Trophoblast cell (in vitro differentiated cells and primary cell): Measurements from ENCODE around the gene TTLL5.

Source experiments
- DNase-seq, 2 donors: peaks; one replicate each; pipeline ENCODE4 v3.0.0-alpha.2; 2016
- H2AFZ ChIP-seq: 2 replicates; pipeline ENCODE4 v1.6.1; 2013; ENCODE audit warnings: low read length, moderate library complexity, mild to moderate bottlenecking; ENCODE audit not compliant: insufficient read depth, poor library complexity
- H2AK5ac ChIP-seq: 2 replicates; pipeline ENCODE4 v1.6.1; 2013; ENCODE audit warnings: mild to moderate bottlenecking, low read length
- H2BK120ac ChIP-seq: 2 replicates; pipeline ENCODE4 v1.6.1; 2013; ENCODE audit warnings: low read length, mild to moderate bottlenecking, moderate library complexity; ENCODE audit not compliant: insufficient read depth, poor library complexity
- H2BK12ac ChIP-seq: 2 replicates; pipeline ENCODE4 v1.6.1; 2013; ENCODE audit warnings: mild to moderate bottlenecking, low read length, moderate library complexity
- H2BK5ac ChIP-seq: 2 replicates; pipeline ENCODE4 v1.6.1; 2013; ENCODE audit warnings: low read length, low read depth, moderate library complexity, mild to moderate bottlenecking; ENCODE audit not compliant: poor library complexity
- H3K14ac ChIP-seq: 2 replicates; pipeline ENCODE4 v1.6.1; 2013; ENCODE audit warnings: mild to moderate bottlenecking, low read length
- H3K18ac ChIP-seq: 2 replicates; pipeline ENCODE4 v1.6.1; 2013; ENCODE audit warnings: mild to moderate bottlenecking, low read length
- H3K23ac ChIP-seq: 2 replicates; pipeline ENCODE4 v1.6.1; 2013; ENCODE audit warnings: low read length
- H3K27ac ChIP-seq: 2 replicates; pipeline ENCODE4 v1.5.1; 2013; ENCODE audit warnings: low read depth, mild to moderate bottlenecking, inconsistent platforms, low read length, moderate library complexity
- H3K27me3 ChIP-seq: 2 replicates; pipeline ENCODE4 v1.6.1; 2013; ENCODE audit warnings: inconsistent platforms, mild to moderate bottlenecking, low read length, moderate library complexity; ENCODE audit not compliant: insufficient read depth
- H3K36me3 ChIP-seq, 2 experiments: 1 replicate in 1 of 2; 2 replicates in 1 of 2; pipeline ENCODE4 v1.6.1; 2013; ENCODE audit warnings: low read length in 2 of 2, mild to moderate bottlenecking in 2 of 2, moderate library complexity in 1 of 2; ENCODE audit not compliant: insufficient read depth in 2 of 2, control insufficient read depth in 1 of 2
- H3K4ac ChIP-seq: 2 replicates; pipeline ENCODE4 v1.6.1; 2013; ENCODE audit warnings: low read depth, mild to moderate bottlenecking, low read length, moderate library complexity
- H3K4me1 ChIP-seq, 2 experiments: 1 replicate in 1 of 2; 2 replicates in 1 of 2; pipeline ENCODE4 v1.6.1; 2013; ENCODE audit warnings: low read length in 2 of 2, mild to moderate bottlenecking in 2 of 2, moderate library complexity in 1 of 2; ENCODE audit not compliant: insufficient read depth in 2 of 2, control insufficient read depth in 1 of 2
- H3K4me2 ChIP-seq: 2 replicates; pipeline ENCODE4 v1.6.1; 2013; ENCODE audit warnings: inconsistent platforms, mild to moderate bottlenecking, low read length, moderate library complexity
- H3K4me3 ChIP-seq: 2 replicates; pipeline ENCODE4 v1.5.1; 2013; ENCODE audit warnings: mild to moderate bottlenecking, low read depth, low read length, inconsistent platforms
- H3K79me1 ChIP-seq: one replicate; pipeline ENCODE4 v1.6.1; 2013; ENCODE audit warnings: low read length
- H3K79me2 ChIP-seq: 2 replicates; pipeline ENCODE4 v1.6.1; 2013; ENCODE audit warnings: low read length, mild to moderate bottlenecking; ENCODE audit not compliant: control insufficient read depth, insufficient read depth, poor library complexity
- H3K9ac ChIP-seq: 2 replicates; pipeline ENCODE4 v1.6.1; 2013; ENCODE audit warnings: mild to moderate bottlenecking, low read length
- H3K9me3 ChIP-seq: 2 replicates; pipeline ENCODE4 v1.6.1; 2013; ENCODE audit warnings: low read depth, mild to moderate bottlenecking, control low read depth, inconsistent platforms, low read length; ENCODE audit not compliant: insufficient read depth
- H4K12ac ChIP-seq: 2 replicates; pipeline ENCODE4 v1.6.1; 2013; ENCODE audit warnings: low read depth, mild to moderate bottlenecking, low read length, moderate library complexity
- H4K8ac ChIP-seq: 2 replicates; pipeline ENCODE4 v1.6.1; 2013; ENCODE audit warnings: low read depth, mild to moderate bottlenecking, low read length, moderate library complexity
- H4K91ac ChIP-seq: one replicate; pipeline ENCODE4 v1.6.1; 2013; ENCODE audit warnings: low read depth, mild to moderate bottlenecking, low read length, moderate library complexity
- WGBS: extraction: QIAGEN DNeasy Blood & Tissue Kit; methylation state at CpG from one replicate; pipeline ENCODE4 v1.1.7; 2013; ENCODE audit warnings: missing lambda C conversion rate; ENCODE audit not compliant: insufficient read length, insufficient coverage; ENCODE audit errors: extremely low coverage; 5-methylcytosine and 5-hydroxymethylcytosine counted together

TTLL5 gene

DNA sequence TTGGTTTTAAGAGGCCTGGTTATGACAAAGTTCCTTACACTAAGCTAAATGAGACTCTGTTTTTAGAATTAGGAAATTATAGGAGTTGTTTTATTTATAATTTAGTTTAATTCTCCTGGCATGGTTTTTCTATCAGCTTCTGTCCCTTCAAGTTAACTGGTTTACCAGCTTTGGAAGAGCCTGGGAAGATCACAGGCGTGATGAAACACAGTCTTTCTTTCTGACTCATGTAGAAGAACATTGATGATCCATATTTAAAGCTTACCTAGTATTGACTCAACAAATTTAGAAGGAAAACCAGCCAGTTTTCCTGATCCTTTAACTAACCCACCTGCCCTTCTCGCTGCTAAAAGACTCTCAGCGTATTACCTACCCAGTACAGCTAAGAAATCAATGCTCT lies 165.6 kb downstream of the TTLL5 start:
- Histone ChIP-seq H3K79me1 (peaks cover 1% of the 10 kb centered on the region), H4K8ac (no peak overlapping the region), H3K9me3 (no peaks in the 10 kb centered on the region), H3K18ac (no peak overlapping the region), H2BK5ac (no peak overlapping the region), H3K79me2 (no peaks in the 10 kb centered on the region), H3K4me3 (no peak overlapping the region), H2AFZ (no peak overlapping the region), H3K27ac (no peak overlapping the region), H3K14ac (no peak overlapping the region), H2BK12ac (no peak overlapping the region), H3K4me2 (no peak overlapping the region), H3K36me3 (peaks cover 2 to 3% of the 10 kb centered on the region in 2 experiments), H4K91ac (no peak overlapping the region), H3K23ac (no peak overlapping the region), H2BK120ac (no peak overlapping the region), H3K4me1 (peaks cover 6% of the 10 kb centered on the region in 2 experiments), H3K4ac (no peak overlapping the region), H4K12ac (no peak overlapping the region), H3K27me3 (no peaks in the 10 kb centered on the region), H2AK5ac (no peak overlapping the region), H3K9ac (no peak overlapping the region)
- WGBS: no CpG with 5 or more reads among the region's 3 CpGs
- peak in 1 of 2 donors; percentile 21 for DNase-seq

DNA sequence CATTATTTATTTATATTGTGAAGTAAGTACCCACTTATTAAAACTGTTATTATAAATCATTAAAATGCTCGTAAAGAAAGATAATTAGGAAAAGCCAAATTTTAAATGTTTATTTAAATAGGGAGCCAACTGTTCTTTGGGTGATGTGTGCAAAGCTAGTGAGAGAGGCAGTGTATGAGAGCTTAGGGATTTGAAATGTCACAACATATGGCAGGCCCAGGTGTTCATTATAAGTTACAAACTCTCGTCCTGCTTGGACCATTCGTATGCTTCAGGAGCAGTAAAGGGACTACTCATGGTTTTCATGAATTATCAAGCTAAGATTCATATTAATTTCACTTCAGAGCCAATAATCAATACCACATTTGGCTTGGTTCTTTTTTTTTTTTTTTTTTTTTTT lies 166.3 kb downstream of the TTLL5 start:
- H2BK120ac ChIP-seq: no peak overlapping the region
- no peak overlapping the region for H3K14ac ChIP-seq
- H4K12ac ChIP-seq: no peak overlapping the region
- no peak overlapping the region for H3K4me2 ChIP-seq
- no peaks in the 10 kb centered on the region for H3K9me3 ChIP-seq
- no peak overlapping the region for H3K9ac ChIP-seq
- no peak overlapping the region for H2BK5ac ChIP-seq
- H3K36me3 ChIP-seq: peaks cover 2% of the 10 kb centered on the region in 2 experiments
- H2AFZ ChIP-seq: no peak overlapping the region
- no peak overlapping the region for H2BK12ac ChIP-seq
- no peak overlapping the region for H4K91ac ChIP-seq
- no peaks in the 10 kb centered on the region for H3K27me3 ChIP-seq
- H3K18ac ChIP-seq: no peak overlapping the region
- DNase-seq: no peak
- H4K8ac ChIP-seq: no peak overlapping the region
- H3K79me1 ChIP-seq: peaks cover 3% of the 10 kb centered on the region
- no peak overlapping the region for H3K4me3 ChIP-seq
- no CpG with 5 or more reads among the region's 3 CpGs for WGBS
- H2AK5ac ChIP-seq: no peak overlapping the region
- H3K4me1 ChIP-seq: peaks cover 2 to 10% of the 10 kb centered on the region in 2 experiments
- no peaks in the 10 kb centered on the region for H3K79me2 ChIP-seq
- no peak overlapping the region for H3K23ac ChIP-seq
- no peak overlapping the region for H3K4ac ChIP-seq
- H3K27ac ChIP-seq: no peak overlapping the region

DNA sequence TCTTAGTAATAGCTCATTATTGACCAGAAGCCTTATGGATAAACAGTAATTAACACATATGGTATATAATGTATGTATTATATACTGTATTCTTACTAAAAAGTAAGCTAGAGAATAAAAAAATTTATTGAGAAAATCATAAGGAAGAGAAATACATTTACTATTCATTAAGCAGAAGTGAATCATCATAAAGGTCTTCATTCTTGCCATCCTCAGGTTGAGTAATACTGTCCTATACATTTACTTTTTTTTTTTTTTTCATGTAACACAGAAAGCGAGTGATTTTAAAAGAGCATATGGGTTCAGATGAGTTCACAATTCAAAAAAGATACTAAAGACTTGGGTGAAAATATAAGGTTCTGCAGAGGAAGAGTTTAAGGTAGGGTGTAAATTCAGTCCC lies 168.3 kb downstream of the TTLL5 start:
- Histone ChIP-seq H4K8ac (no peak overlapping the region), H3K27me3 (no peaks in the 10 kb centered on the region), H4K12ac (no peak overlapping the region), H3K4me3 (no peak overlapping the region), H3K14ac (no peak overlapping the region), H2AK5ac (no peak overlapping the region), H3K9ac (no peak overlapping the region), H2BK120ac (no peak overlapping the region), H2AFZ (no peak overlapping the region), H3K4me1 (peaks cover 6 to 14% of the 10 kb centered on the region in 2 experiments), H2BK5ac (no peak overlapping the region), H3K79me2 (no peaks in the 10 kb centered on the region), H3K23ac (no peak overlapping the region), H3K27ac (no peak overlapping the region), H3K4me2 (no peak overlapping the region), H3K79me1 (peaks cover 6% of the 10 kb centered on the region), H3K36me3 (peaks cover 2% of the 10 kb centered on the region in 2 experiments), H3K18ac (no peak overlapping the region), H4K91ac (no peak overlapping the region), H3K4ac (no peak overlapping the region), H3K9me3 (no peaks in the 10 kb centered on the region), H2BK12ac (no peak overlapping the region)
- DNase-seq: no peak
- no CpG with 5 or more reads among the region's 1 CpG for WGBS

DNA sequence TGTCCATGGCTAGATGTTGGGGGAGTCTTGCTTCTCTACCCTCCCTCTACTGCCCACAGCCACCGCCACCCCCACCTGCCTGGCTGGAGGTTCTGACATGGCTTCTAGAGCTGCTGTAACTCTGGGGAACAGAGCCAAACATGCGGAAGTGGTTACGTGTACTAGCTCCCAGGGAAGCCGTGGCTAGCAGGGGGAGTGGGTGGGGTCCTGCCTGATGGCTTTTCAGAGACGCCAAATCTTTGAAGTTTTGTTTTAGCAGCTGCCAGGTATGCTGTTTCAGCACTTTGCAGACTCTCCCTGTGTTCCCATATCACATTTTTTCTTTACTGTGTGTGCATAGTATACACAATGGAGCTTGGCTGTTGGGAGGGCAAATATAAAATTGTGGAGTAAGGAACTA lies 170.4 kb downstream of the TTLL5 start:
- Histone ChIP-seq H3K4ac (no peak overlapping the region), H3K79me2 (no peaks in the 10 kb centered on the region), H3K27me3 (no peaks in the 10 kb centered on the region), H2BK12ac (peak overlapping the region; percentile 3), H2AFZ (no peak overlapping the region), H3K18ac (no peak overlapping the region), H2BK5ac (no peak overlapping the region), H3K27ac (peak overlapping the region; percentile 20), H4K8ac (no peak overlapping the region), H2AK5ac (no peak overlapping the region), H4K12ac (no peak overlapping the region), H3K23ac (no peak overlapping the region), H3K4me3 (no peak overlapping the region), H3K36me3 (peaks cover 0 to 5% of the 10 kb centered on the region in 2 experiments), H4K91ac (no peak overlapping the region), H2BK120ac (no peak overlapping the region), H3K79me1 (peaks cover 5% of the 10 kb centered on the region), H3K4me2 (no peak overlapping the region), H3K9ac (no peak overlapping the region), H3K14ac (no peak overlapping the region), H3K9me3 (no peaks in the 10 kb centered on the region), H3K4me1 (peaks cover 6 to 14% of the 10 kb centered on the region in 2 experiments)
- DNase-seq: peak in 1 of 2 donors; percentile 10
- no CpG with 5 or more reads among the region's 5 CpGs for WGBS
